Measurements from ENCODE around the gene UBQLNL. TPM values are rescaled to one million over a fixed set of nuclear protein-coding genes. Genes with fewer than 3 reads are reported as not detected.

The UBQLNL gene
- total and polyA plus RNA-seq, 10 of the 15 experiments (the other 5 are each of a cell fraction or from before 2014, with no cell fraction given) = 0.13 to 1.6 (median 0.37) TPM

GRCh38 chr11:5486421-5486820 is 30.1 kb downstream of the UBQLNL start:
- H3K79me2 ChIP-seq (ENCODE audit: control insufficient read depth, insufficient read depth, low read length) = no peaks in the 10 kb centered on the region
- ChIA-PET SMC1A (ENCODE audit: uncharacterized antibody, unreplicated experiment) (interaction anchor here (0.8 to 1.2 kb wide), 3 partner anchors 14 to 20 kb away, joined by 3 to 4 read pairs (median 4); no protein-coding TSS in a partner anchor), POLR2A (interaction anchor here (0.5 kb wide), 1 partner anchor 61 kb away, joined by 3 read pairs; no protein-coding TSS in a partner anchor), CTCF (interaction anchor here (1.4 kb wide), 1 partner anchor 10 kb away, joined by 4 read pairs; no protein-coding TSS in a partner anchor), RAD21 (ENCODE audit: unreplicated experiment) (interaction anchor here (0.9 to 1.3 kb wide), 2 partner anchors 14 to 18 kb away, joined by 3 to 4 read pairs; no protein-coding TSS in a partner anchor)
- no peak overlapping the region for H3K4me2 ChIP-seq (ENCODE audit: control insufficient read depth, insufficient read depth)
- no peak for DNase-seq (ENCODE audit: low read depth, low spot score)
- no peaks in the 10 kb centered on the region; a peak in 1 of 4 replicates for H3K27me3 ChIP-seq (replicated peaks in 1 of 2; ENCODE audit: control insufficient read depth in 2 of 2, insufficient read depth in 2 of 2, low read length in 1 of 2)
- no peak overlapping the region for H3K27ac ChIP-seq (ENCODE audit: control insufficient read depth, insufficient read depth)
- no peak overlapping the region for H3K9ac ChIP-seq (ENCODE audit: control insufficient read depth, insufficient read depth, low read length)
- no peak overlapping the region for H3K4me3 ChIP-seq
- in situ Hi-C loops (cut with MboI) (no loop called here), intact Hi-C loops (cut with micrococcal nuclease; ENCODE audit: unreplicated experiment) (no loop called here)
- no peaks in the 10 kb centered on the region for H3K36me3 ChIP-seq (ENCODE audit: control insufficient read depth in 2 of 2, insufficient read depth in 2 of 2, low read length in 1 of 2)
- 13% methylated on average over 3 of the region's 3 CpGs for WGBS (ENCODE audit: insufficient coverage, insufficient replicate concordance, low lambda C conversion rate, missing lambda C conversion rate)
- H2AFZ ChIP-seq (ENCODE audit: control insufficient read depth, low read depth, low read length) = no peak overlapping the region
- no TSS peak for BruUV-seq (replicated peaks)
- no peak for TF ChIP-seq POLR2AphosphoS2 (IDR thresholded peaks at IDR 0.05; ENCODE audit: low read depth, low read length)
- H3K4me1 ChIP-seq (ENCODE audit: control insufficient read depth, insufficient read depth, low read length) = no peaks in the 10 kb centered on the region
- no peak for FAIRE-seq
- no peaks in the 10 kb centered on the region for H4K20me1 ChIP-seq (ENCODE audit: control insufficient read depth, insufficient read depth)
- ATAC-seq = peak; percentile 59
- no peaks in the 10 kb centered on the region for H3K9me3 ChIP-seq (replicated peaks; ENCODE audit: control insufficient read depth, insufficient read depth, low read length)

GRCh38 chr11:5486003-5486402 is 30.5 kb downstream of the UBQLNL start:
- Histone ChIP-seq H3K4me2 (ENCODE audit: control insufficient read depth, insufficient read depth) (no peak overlapping the region), H3K36me3 (ENCODE audit: control insufficient read depth in 2 of 2, insufficient read depth in 2 of 2, low read length in 1 of 2) (no peaks in the 10 kb centered on the region), H3K27ac (ENCODE audit: control insufficient read depth, insufficient read depth) (no peak overlapping the region), H3K4me1 (ENCODE audit: control insufficient read depth, insufficient read depth, low read length) (no peaks in the 10 kb centered on the region), H4K20me1 (ENCODE audit: control insufficient read depth, insufficient read depth) (no peaks in the 10 kb centered on the region), H2AFZ (ENCODE audit: control insufficient read depth, low read depth, low read length) (no peak overlapping the region), H3K9ac (ENCODE audit: control insufficient read depth, insufficient read depth, low read length) (no peak overlapping the region), H3K9me3 (replicated peaks; ENCODE audit: control insufficient read depth, insufficient read depth, low read length) (no peaks in the 10 kb centered on the region), H3K27me3 (replicated peaks in 1 of 2; ENCODE audit: control insufficient read depth in 2 of 2, insufficient read depth in 2 of 2, low read length in 1 of 2) (no peaks in the 10 kb centered on the region; a peak in 1 of 4 replicates), H3K4me3 (no peak overlapping the region), H3K79me2 (ENCODE audit: control insufficient read depth, insufficient read depth, low read length) (no peaks in the 10 kb centered on the region)
- FAIRE-seq (no peak), ATAC-seq (peak; percentile 57), DNase-seq (ENCODE audit: low read depth, low spot score) (no peak)
- in situ Hi-C loops (cut with MboI) = no loop called here
- BruUV-seq (replicated peaks) = no TSS peak
- RAD21 ChIA-PET (ENCODE audit: unreplicated experiment) = interaction anchor here (0.9 to 1.3 kb wide), 2 partner anchors 15 to 19 kb away, joined by 3 to 4 read pairs; no protein-coding TSS in a partner anchor
- 65% methylated on average over 3 of the region's 3 CpGs for WGBS (ENCODE audit: insufficient coverage, insufficient replicate concordance, low lambda C conversion rate, missing lambda C conversion rate)
- POLR2A ChIA-PET = interaction anchor here (0.5 kb wide), 1 partner anchor 61 kb away, joined by 3 read pairs; no protein-coding TSS in a partner anchor
- CTCF ChIA-PET = interaction anchor here (0.7 to 1.4 kb wide), 2 partner anchors 10 to 233 kb away, joined by 3 to 4 read pairs; no protein-coding TSS in a partner anchor
- TF ChIP-seq LARP7 (IDR thresholded peaks at IDR 0.05) (no peak), YBX1 (IDR thresholded peaks at IDR 0.05) (no peak), MTA2 (IDR thresholded peaks at IDR 0.05; ENCODE audit: low read depth) (peak; percentile 56; the same call in 1 of the 2 replicates), PRDM15 (CRISPR knock-in tag; IDR thresholded peaks at IDR 0.05) (no peak), SPI1 (IDR thresholded peaks at IDR 0.05; ENCODE audit: borderline replicate concordance, insufficient read depth, low read depth, low read length) (peak; percentile 28; the same call in 1 of the 2 replicates)
- intact Hi-C loops (cut with micrococcal nuclease; ENCODE audit: unreplicated experiment) = no loop called here
- SMC1A ChIA-PET (ENCODE audit: uncharacterized antibody, unreplicated experiment) = interaction anchor here (0.8 to 1.2 kb wide), 3 partner anchors 14 to 20 kb away, joined by 3 to 4 read pairs (median 4); no protein-coding TSS in a partner anchor
